ENCODE measurements around the gene JOSD2. TPM values are rescaled to one million over a fixed set of nuclear protein-coding genes. Genes with fewer than 3 reads are reported as not detected.

Gene JOSD2
- total and polyA plus RNA-seq, 2 donors (not counting 1 experiment from before 2014, with no cell fraction given): 25.0 to 32.8 TPM

DNA sequence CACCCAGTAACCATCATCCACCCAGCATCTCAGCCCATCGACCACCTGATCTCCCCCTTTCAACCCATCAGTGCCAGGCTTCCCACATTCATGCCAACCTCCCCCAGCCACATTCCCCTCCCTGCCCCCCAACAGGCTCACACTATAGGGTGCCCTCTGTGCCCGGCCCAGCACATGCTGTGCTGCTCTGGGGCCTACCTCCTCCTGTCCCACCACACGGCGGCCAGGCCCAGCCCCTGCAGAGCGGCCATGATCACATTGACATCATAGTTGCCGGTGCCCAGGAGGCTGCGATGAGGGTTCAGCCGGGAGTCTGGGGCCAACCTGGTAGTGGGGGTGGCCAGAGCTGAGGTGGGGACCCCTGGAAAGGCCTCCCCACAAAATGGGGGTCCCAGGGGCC lies 3.6 kb downstream of the JOSD2 start:
- H3K4me1 Mint-ChIP-seq: peaks cover 17% of the 10 kb centered on the region
- no peaks in the 10 kb centered on the region for H3K27me3 ChIP-seq (replicated peaks in 1 of 4; ENCODE audit: control extremely low read depth in 1 of 4, control insufficient read depth in 3 of 4, insufficient read depth in 4 of 4, low read length in 3 of 4)

DNA sequence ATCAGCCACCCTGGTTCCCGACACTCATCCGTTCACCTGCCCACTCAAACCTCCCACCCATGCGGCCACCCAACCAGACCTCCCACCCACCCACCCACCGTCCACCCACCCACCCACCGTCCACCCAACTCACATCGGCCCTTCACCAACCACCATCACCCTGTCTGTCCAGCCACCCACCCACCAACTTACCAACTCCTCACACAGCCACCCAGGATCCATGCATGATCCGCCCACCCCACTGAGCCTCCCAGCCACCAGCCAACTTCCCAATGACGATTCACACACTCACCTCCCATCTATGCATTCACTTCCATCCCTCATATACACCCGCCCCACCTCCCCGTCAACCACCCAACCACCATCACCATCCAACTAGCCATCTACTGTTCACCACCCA lies 4.3 kb downstream of the JOSD2 start:
- no peak overlapping the region for H2AFZ ChIP-seq (ENCODE audit: insufficient read depth, low read depth, low read length, poor library complexity, severe bottlenecking)
- ChIA-PET CTCF (no interaction called here), POLR2A (no interaction called here)
- H3K9ac ChIP-seq (ENCODE audit: low read length): no peak overlapping the region
- H3K4me3 ChIP-seq (ENCODE audit: control extremely low read depth in 1 of 5, extremely low read depth in 1 of 5, insufficient read depth in 1 of 5, low read depth in 2 of 5, low read length in 4 of 5): no peak overlapping the region
- Mint-ChIP-seq H3K27me3 (no peaks in the 10 kb centered on the region), H3K9me3 (ENCODE audit: insufficient read depth) (no peaks in the 10 kb centered on the region), H3K27ac (no peak overlapping the region), H3K4me3 (no peak overlapping the region), H3K4me1 (peaks cover 16% of the 10 kb centered on the region)
- no peak for TF ChIP-seq CTCF (IDR thresholded peaks at IDR 0.05)
- TF ChIP-seq EZH2 (IDR thresholded peaks at IDR 0.05; ENCODE audit: borderline replicate concordance, insufficient read depth, low read depth, low read length, poor library complexity, severe bottlenecking): no peak
- peaks cover 9 to 15% of the 10 kb centered on the region in 2 donors for H3K4me1 ChIP-seq (ENCODE audit: control insufficient read depth in 2 of 2, insufficient read depth in 2 of 2, low read length in 2 of 2)
- WGBS (ENCODE audit: insufficient coverage): 95% methylated on average over 6 of the region's 10 CpGs
- H3K27me3 ChIP-seq (replicated peaks in 1 of 4; ENCODE audit: control extremely low read depth in 1 of 4, control insufficient read depth in 3 of 4, insufficient read depth in 4 of 4, low read length in 3 of 4): no peaks in the 10 kb centered on the region
- no peak for DNase-seq
- no peaks in the 10 kb centered on the region for H3K9me3 ChIP-seq (ENCODE audit: control extremely low read depth in 1 of 3, control insufficient read depth in 2 of 3, insufficient read depth in 1 of 3, low read length in 2 of 3)
- no peak for ATAC-seq (ENCODE audit: low read depth)
- H3K36me3 ChIP-seq (replicated peaks in 1 of 2; ENCODE audit: control extremely low read depth in 1 of 2, control insufficient read depth in 1 of 2, extremely low read depth in 1 of 2, insufficient read depth in 2 of 2, low read length in 1 of 2): no peaks in the 10 kb centered on the region
- no peak overlapping the region for H3K27ac ChIP-seq (ENCODE audit: low read length in 2 of 2)
- intact Hi-C loops (cut with micrococcal nuclease): no loop called here
- H4K20me1 ChIP-seq (ENCODE audit: control insufficient read depth, insufficient read depth, low read length, poor library complexity, severe bottlenecking): no peaks in the 10 kb centered on the region
- H3K4me2 ChIP-seq (replicated peaks; ENCODE audit: low read depth, low read length, poor library complexity, severe bottlenecking): no peak overlapping the region
- H3K79me2 ChIP-seq (ENCODE audit: control insufficient read depth, insufficient read depth, low read length): no peaks in the 10 kb centered on the region

More for the DNA sequence above, 3.6 kb downstream of the JOSD2 start:
- CTCF ChIA-PET: no interaction called here
- Mint-ChIP-seq H3K27me3 (no peaks in the 10 kb centered on the region), H3K27ac (no peak overlapping the region), H3K4me3 (no peak overlapping the region), H3K9me3 (ENCODE audit: insufficient read depth) (no peaks in the 10 kb centered on the region)
- no peaks in the 10 kb centered on the region for H3K79me2 ChIP-seq (ENCODE audit: control insufficient read depth, insufficient read depth, low read length)
- ATAC-seq (ENCODE audit: low read depth): no peak
- H3K9me3 ChIP-seq (ENCODE audit: control extremely low read depth in 1 of 3, control insufficient read depth in 2 of 3, insufficient read depth in 1 of 3, low read length in 2 of 3): peaks cover 0 to under 1% (median 0%) of the 10 kb centered on the region in 3 donors
- H3K4me2 ChIP-seq (replicated peaks; ENCODE audit: low read depth, low read length, poor library complexity, severe bottlenecking): no peak overlapping the region
- intact Hi-C loops (cut with micrococcal nuclease): no loop called here
- no peak overlapping the region for H3K4me3 ChIP-seq (ENCODE audit: control extremely low read depth in 1 of 5, extremely low read depth in 1 of 5, insufficient read depth in 1 of 5, low read depth in 2 of 5, low read length in 4 of 5)
- DNase-seq: no peak
- H3K27ac ChIP-seq (ENCODE audit: low read length in 2 of 2): no peak overlapping the region
- no peaks in the 10 kb centered on the region for H4K20me1 ChIP-seq (ENCODE audit: control insufficient read depth, insufficient read depth, low read length, poor library complexity, severe bottlenecking)
- H3K36me3 ChIP-seq (replicated peaks in 1 of 2; ENCODE audit: control extremely low read depth in 1 of 2, control insufficient read depth in 1 of 2, extremely low read depth in 1 of 2, insufficient read depth in 2 of 2, low read length in 1 of 2): no peaks in the 10 kb centered on the region
- no peak overlapping the region for H3K9ac ChIP-seq (ENCODE audit: low read length)
- H3K4me1 ChIP-seq (ENCODE audit: control insufficient read depth in 2 of 2, insufficient read depth in 2 of 2, low read length in 2 of 2): peaks cover 14 to 20% of the 10 kb centered on the region in 2 donors
- H2AFZ ChIP-seq (ENCODE audit: insufficient read depth, low read depth, low read length, poor library complexity, severe bottlenecking): no peak overlapping the region
- no peak for TF ChIP-seq EZH2 (IDR thresholded peaks at IDR 0.05; ENCODE audit: borderline replicate concordance, insufficient read depth, low read depth, low read length, poor library complexity, severe bottlenecking)
- TF ChIP-seq CTCF (IDR thresholded peaks at IDR 0.05): no peak
- WGBS (ENCODE audit: insufficient coverage): 95% methylated on average over 5 of the region's 8 CpGs
- POLR2A ChIA-PET: no interaction called here
